Activated CD4-positive, CD25-positive, alpha-beta regulatory T cell treated with anti-CD3 and anti-CD28 coated beads, Interleukin-2, amount 50 U/mL, for 72 hours (primary cell): ENCODE results near the gene HNRNPUL2.
"Not testable (repeated sequence)": the region's sequence is repeated elsewhere in the genome, so short reads cannot be mapped to it uniquely, and the experiment has no call there.

Experiments
- DNase-seq: peaks from one replicate; pipeline ENCODE4 v3.0.0; 2021

HNRNPUL2 gene

GRCh38 chr11:62702246-62702645 lies 25.0 kb downstream of the HNRNPUL2 start:
- no peak for DNase-seq

- DNase-seq, result peak; percentile 72
Measured at GRCh38 chr11:62694455-62695167, 32.6 kb downstream of the HNRNPUL2 start.

- not testable (repeated sequence) for DNase-seq
Measured at GRCh38 chr11:62693624-62694023, 33.6 kb downstream of the HNRNPUL2 start.

- no peak for DNase-seq
Measured at GRCh38 chr11:62689421-62690183, 37.7 kb downstream of the HNRNPUL2 start, which contains the start of gene LRRN4CL. Gene LRRN4CL, minus strand, starts transcription at chr11:62689530. Its CDS starts 1,022 bp downstream, at chr11:62688508.

GRCh38 chr11:62688491-62688890 lies 38.8 kb downstream of the HNRNPUL2 start:
- no peak for DNase-seq

- DNase-seq, result no peak
Measured at GRCh38 chr11:62687508-62688396, 39.5 kb downstream of the HNRNPUL2 start.

GRCh38 chr11:62682518-62682917 lies 44.7 kb downstream of the HNRNPUL2 start:
- no peak for DNase-seq

- no peak for DNase-seq
Measured at GRCh38 chr11:62680825-62681240, 46.4 kb downstream of the HNRNPUL2 start.

GRCh38 chr11:62678770-62679696 lies 48.2 kb downstream of the HNRNPUL2 start, which contains the start of gene UBXN1:
Gene UBXN1, minus strand, starts transcription at chr11:62679073. Its CDS starts 150 bp downstream, at chr11:62678923.
- DNase-seq, result peak; percentile 81

GRCh38 chr11:62678433-62678769 lies 48.9 kb downstream of the HNRNPUL2 start:
- DNase-seq, result no peak

- DNase-seq, result no peak
Measured at GRCh38 chr11:62677714-62678113, 49.5 kb downstream of the HNRNPUL2 start.

GRCh38 chr11:62677156-62677555 lies 50.1 kb downstream of the HNRNPUL2 start:
- no peak for DNase-seq

- DNase-seq, result no peak
Measured at GRCh38 chr11:62676698-62677097, 50.6 kb downstream of the HNRNPUL2 start.

GRCh38 chr11:62675415-62675814 lies 51.8 kb downstream of the HNRNPUL2 start:
- DNase-seq, result not testable (repeated sequence)

GRCh38 chr11:62673196-62673525 lies 54.1 kb downstream of the HNRNPUL2 start:
- DNase-seq, result no peak

GRCh38 chr11:62671608-62672389 lies 55.5 kb downstream of the HNRNPUL2 start, which contains the start of the genes LBHD1 and UQCC3:
Gene LBHD1, minus strand, starts transcription at chr11:62672267. Its CDS starts 2,236 bp downstream, at chr11:62670031.
Gene UQCC3, plus strand, starts transcription at chr11:62671673. Its CDS starts 73 bp downstream, at chr11:62671746.
- peak; percentile 66 for DNase-seq

- DNase-seq, result no peak
Measured at GRCh38 chr11:62671236-62671607, 56.0 kb downstream of the HNRNPUL2 start.

- no peak for DNase-seq
Measured at GRCh38 chr11:62669420-62670161, 57.7 kb downstream of the HNRNPUL2 start.

GRCh38 chr11:62667460-62667859 lies 59.8 kb downstream of the HNRNPUL2 start:
- no peak for DNase-seq

- no peak for DNase-seq
Measured at GRCh38 chr11:62666259-62666926, 60.9 kb downstream of the HNRNPUL2 start.
